ENCODE measurements around the gene TTLL10.
A peak's percentile ranks its signal among the peaks of the same experiment; 100 is the strongest.

The TTLL10 gene

GRCh38 chr1:1226566-1227362 is 53.1 kb downstream of the TTLL10 start:
- no peak for DNase-seq

- DNase-seq = no peak
Measured at GRCh38 chr1:1227386-1227785, 53.7 kb downstream of the TTLL10 start.

- DNase-seq = no peak
Measured at GRCh38 chr1:1228187-1228586, 54.5 kb downstream of the TTLL10 start.

DNA sequence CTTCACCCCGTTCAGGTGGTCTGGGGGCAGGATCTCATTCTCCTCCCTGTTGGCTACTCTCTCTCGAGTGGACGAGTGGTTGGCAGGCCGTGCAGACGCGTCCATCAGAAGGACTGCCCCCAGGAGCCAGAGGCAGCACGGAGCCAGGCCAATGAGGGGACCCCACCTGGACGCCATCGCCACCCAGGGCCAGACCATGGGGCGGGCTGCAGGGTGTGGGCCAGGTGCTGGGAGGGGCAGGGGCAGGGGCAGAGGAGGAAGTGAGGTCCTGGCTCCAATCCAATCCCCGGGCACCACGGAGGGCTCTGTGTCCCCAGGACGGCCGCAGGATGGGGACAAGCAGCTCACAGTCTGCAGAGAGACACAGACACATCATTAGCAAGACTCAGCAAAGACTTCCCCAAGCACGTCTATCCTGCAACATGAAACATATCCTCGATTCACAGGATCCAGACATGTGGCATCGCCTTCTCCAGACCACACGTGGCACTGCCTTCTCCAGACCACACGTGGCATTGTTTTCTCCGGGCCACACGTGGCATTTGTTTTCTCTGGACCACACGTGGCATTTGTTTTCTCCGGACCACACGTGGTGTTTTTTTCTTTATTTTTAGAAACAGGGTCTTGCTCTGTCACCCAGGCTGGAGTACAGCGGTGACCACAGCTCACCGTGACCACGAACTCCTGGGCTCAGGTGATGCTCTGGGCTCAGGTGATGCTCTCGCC is 55.1 kb downstream of the TTLL10 start:
- no peak for DNase-seq

DNA sequence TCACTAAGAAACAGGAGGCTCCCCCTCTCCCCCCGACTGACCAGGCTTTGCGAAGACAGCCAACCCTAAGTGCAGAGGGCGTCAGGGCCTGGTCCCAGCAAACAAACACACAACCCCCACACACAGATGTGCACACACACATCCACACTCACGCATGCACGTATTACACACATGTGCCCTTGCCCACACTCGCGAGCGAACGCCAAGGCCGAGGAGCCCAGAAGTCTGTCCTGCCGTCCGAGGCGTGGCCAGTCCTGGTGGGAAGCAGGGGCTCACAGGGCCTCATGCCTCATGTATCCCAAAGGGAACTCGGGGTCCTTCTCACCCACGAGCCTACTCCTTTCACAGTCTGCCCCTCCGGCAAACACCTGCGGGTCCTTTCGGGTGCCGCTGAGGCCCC is 56.1 kb downstream of the TTLL10 start:
- no peak for DNase-seq

GRCh38 chr1:1230656-1231399 is 57.1 kb downstream of the TTLL10 start:
- peak; percentile 66 for DNase-seq

- DNase-seq = peak; percentile 97
Measured at GRCh38 chr1:1231400-1232207, 57.9 kb downstream of the TTLL10 start, which contains the start of gene SDF4. TSS of gene SDF4 (minus strand) at chr1:1232001. CDS start at chr1:1228772, 3,229 bp downstream.

GRCh38 chr1:1232208-1232795 is 58.6 kb downstream of the TTLL10 start, which contains the start of gene B3GALT6:
TSS of gene B3GALT6 (plus strand) at chr1:1232237. CDS start at chr1:1232279, 42 bp downstream.
- DNase-seq = no peak

- DNase-seq = no peak
Measured at GRCh38 chr1:1232796-1233566, 59.3 kb downstream of the TTLL10 start.

DNA sequence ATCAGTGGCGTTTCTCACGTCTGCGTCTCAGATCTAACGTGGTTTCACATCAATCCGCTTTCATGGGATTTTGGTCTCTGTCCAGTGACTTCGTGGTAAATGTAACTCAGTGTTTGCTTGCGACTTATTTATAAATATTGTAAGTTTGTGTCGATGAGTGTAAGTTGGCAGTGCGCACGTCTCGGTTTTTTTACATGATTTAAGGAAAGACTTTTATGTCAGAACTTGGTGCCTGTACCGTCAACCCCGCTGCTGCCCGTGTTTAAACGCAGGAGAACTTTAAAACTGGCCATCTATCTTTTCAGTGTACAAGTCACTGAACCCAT is 59.9 kb downstream of the TTLL10 start:
- no peak for DNase-seq

DNA sequence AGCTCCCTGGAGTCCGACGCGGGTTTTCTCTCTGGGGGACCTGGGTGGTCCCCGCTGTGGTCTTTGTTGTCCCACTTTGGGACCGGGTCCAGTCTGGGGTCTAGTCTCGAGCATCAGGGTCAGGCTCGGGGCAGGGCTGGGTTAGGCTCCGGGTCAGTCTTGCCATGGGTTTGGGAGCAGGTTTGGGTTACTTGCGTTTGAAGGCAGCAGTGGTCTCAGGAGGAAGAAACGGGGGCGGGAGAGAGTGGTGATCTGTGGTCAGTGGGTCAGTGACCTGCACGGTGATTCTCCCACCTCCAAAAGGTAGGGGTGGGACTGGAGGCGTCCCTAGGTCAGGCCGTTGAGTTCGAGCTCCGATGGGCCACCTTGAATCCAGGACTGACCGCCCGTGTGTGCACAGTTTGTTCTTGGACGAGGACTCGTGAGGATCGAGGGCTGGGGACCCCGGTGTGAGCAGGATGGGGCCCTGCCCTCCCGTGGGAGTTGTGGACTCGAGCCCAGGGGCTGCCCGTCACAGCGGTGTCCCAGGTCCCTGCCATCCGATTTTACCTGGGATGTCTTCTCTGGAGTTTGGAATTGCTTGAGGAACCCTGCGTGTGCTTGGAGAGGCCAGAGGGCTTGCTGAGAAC is 60.6 kb downstream of the TTLL10 start:
- no peak for DNase-seq

- no peak for DNase-seq
Measured at GRCh38 chr1:1235016-1235744, 61.5 kb downstream of the TTLL10 start.

GRCh38 chr1:1236176-1236763 is 62.6 kb downstream of the TTLL10 start:
- no peak for DNase-seq

DNA sequence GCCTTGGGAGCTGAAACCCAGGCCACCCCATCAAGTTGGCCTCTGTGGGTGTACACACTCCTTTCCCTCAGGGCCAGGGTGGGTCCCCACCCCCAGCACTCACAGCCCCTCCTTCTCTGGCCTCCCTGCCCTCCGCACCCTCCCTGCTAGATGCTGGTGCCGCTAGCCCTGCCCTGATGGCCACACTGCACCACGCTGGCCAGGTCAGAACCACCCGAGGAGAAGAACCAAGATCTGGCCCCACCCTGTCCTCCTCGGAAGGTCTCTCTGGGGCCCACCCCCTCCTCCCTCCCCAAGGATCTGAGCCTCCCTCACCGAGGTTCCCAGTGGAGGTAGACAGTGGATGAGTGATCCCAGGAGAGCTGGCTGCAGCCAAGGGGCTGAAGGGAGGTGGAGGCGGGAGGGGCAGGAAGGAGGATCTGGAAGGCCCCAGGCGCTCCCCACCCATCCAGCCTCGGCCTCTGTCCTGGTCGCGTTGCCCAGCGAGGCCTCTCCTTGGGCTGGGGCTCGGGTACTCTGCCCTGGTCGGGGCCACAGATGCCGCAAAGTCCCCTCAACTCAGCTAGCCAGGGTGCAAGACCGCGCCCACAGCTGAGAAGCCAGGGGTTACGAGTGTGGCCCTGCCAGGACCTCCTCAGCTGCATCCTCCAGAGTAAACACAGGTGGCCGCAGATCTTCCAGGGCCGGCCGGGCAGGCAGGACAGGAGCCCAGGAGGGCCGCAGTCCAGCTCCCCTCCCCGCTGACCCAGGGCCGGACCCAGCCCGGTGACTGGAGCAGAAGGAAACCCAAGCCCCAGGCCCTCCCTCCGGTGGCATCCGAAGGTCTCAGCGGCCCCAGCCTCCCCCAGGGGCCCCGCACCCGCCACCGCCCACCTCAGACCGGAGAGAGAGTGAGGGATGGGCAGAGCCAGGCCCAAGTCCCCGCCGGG is 63.5 kb downstream of the TTLL10 start:
- no peak for DNase-seq

GRCh38 chr1:1237874-1238701 is 64.4 kb downstream of the TTLL10 start:
- no peak for DNase-seq

DNA sequence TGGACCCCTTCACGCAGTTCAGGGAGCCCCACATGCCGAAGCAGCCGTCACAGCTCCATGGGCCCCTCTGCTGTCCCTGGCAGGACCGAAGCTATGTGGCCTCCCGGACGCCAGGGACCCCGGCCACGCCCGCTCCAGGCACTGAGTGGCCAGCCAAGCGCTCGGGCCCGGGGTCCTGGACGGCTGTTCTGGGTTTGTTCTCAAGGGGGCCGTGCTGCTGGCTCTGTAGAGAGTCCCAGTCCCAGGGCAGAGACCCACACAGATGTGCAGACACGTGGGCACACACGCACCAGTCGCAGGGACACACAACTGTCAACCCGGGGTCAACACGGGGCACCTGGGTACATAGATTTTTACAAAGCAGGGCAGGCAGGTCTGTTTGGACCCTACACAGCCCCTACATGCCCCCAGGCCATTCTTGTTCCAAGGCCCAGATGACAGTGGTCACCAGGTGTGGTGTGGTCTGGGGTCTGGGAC is 65.1 kb downstream of the TTLL10 start:
- no peak for DNase-seq

GRCh38 chr1:1239227-1239613 is 65.5 kb downstream of the TTLL10 start:
- DNase-seq = no peak
